A375 (cell line): ENCODE measurements around the gene INSYN2A. TPM values are rescaled to one million over a fixed set of nuclear protein-coding genes. Genes with fewer than 3 reads are reported as not detected.

Experiments used
- total RNA-seq: library from RNA; depleted of rRNA; stranded (reverse); fragments of >200 nt; shearing (Covaris generic); gene quantifications from 2 replicates; pipeline ENCODE4 v1.2.3, GENCODE V29; 2014; rRNA removed

Gene INSYN2A, protein sequence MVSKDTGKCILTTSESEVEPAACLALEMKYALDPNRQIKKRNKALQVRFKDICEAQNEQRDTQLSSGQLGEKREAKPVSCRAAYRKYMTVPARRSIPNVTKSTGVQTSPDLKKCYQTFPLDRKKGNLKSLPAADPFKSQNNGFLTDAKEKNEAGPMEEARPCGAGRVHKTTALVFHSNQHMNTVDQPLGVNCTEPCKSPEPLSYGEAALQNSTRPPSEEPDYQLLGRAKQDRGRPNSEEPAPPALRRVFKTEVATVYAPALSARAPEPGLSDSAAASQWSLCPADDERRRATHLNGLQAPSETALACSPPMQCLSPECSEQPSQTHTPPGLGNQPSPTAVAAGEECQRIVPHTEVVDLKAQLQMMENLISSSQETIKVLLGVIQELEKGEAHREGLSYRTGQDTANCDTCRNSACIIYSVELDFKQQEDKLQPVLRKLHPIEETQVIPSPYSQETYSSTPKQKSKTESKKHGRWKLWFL
- not detected in 2 replicates for total RNA-seq

GRCh38 chr10:127196282-127197153 is at the start of gene INSYN2A:
Gene INSYN2A, minus strand, starts transcription at chr10:127196591. Its CDS starts 20,196 bp downstream, at chr10:127176395.

